ENCODE data around the gene HOTAIR. TPM values are rescaled to one million over a fixed set of nuclear protein-coding genes. Genes with fewer than 3 reads are reported as not detected.

HOTAIR gene
- total RNA-seq, 1 experiment from 2014 or later: not detected

GRCh38 chr12:53976823-53977595, 2.3 kb upstream of the HOTAIR start:
- H3K27ac ChIP-seq (ENCODE audit: insufficient read length, low read depth, low read length): no peak overlapping the region

More at GRCh38 chr12:53976823-53977595, 2.3 kb upstream of the HOTAIR start:
- H2BK5ac ChIP-seq (ENCODE audit: insufficient read length, low read length): no peak overlapping the region
- Mint-ChIP-seq H3K27me3 (ENCODE audit: low read depth) (peaks cover 100% of the 10 kb centered on the region), H3K4me1 (peaks cover 14 to 25% of the 10 kb centered on the region in 2 experiments), H3K4me3 (no peak overlapping the region), H3K9me3 (peaks cover 12 to 15% of the 10 kb centered on the region in 2 experiments; a peak in 4 of 5 replicates), H3K27ac (no peak overlapping the region), H3K36me3 (ENCODE audit: insufficient read depth in 1 of 3, low read depth in 3 of 3) (peaks cover 0 to 8% (median 2%) of the 10 kb centered on the region in 3 experiments; a peak in 3 of 7 replicates)
- no peak overlapping the region for H2AFZ ChIP-seq (ENCODE audit: low read length)
- no peak overlapping the region for H2BK20ac ChIP-seq (ENCODE audit: low read depth, low read length, poor library complexity, severe bottlenecking)
- no peak overlapping the region for H3K56ac ChIP-seq (ENCODE audit: insufficient read length, low read depth, low read length)
- no peaks in the 10 kb centered on the region for H3K4me1 ChIP-seq (ENCODE audit: insufficient read depth, low read length)
- no peak for TF ChIP-seq CTCF (conservative IDR thresholded peaks at IDR 0.05)
- no peak overlapping the region for H4K8ac ChIP-seq (replicated peaks; ENCODE audit: insufficient read length, low read depth, low read length)
- H3K4ac ChIP-seq (ENCODE audit: low read depth, low read length): no peak overlapping the region
- no peak overlapping the region for H3K9ac ChIP-seq (ENCODE audit: extremely low read depth, insufficient read length, low read length)
- no peak overlapping the region for H2BK12ac ChIP-seq (ENCODE audit: insufficient read length, low read depth, low read length)
- no peak for DNase-seq
- H3K23me2 ChIP-seq (ENCODE audit: insufficient read length, low read depth, low read length, poor library complexity, severe bottlenecking): no peaks in the 10 kb centered on the region
- H3K9me3 ChIP-seq (ENCODE audit: control insufficient read depth, low read depth, low read length): no peaks in the 10 kb centered on the region
- no peak overlapping the region for H4K5ac ChIP-seq (ENCODE audit: insufficient read length, low read depth, low read length)
- H3K23ac ChIP-seq (ENCODE audit: insufficient read length, low read depth, low read length): no peak overlapping the region
- H3K27me3 ChIP-seq (ENCODE audit: insufficient read depth, low read length): peaks cover 97% of the 10 kb centered on the region
- no peaks in the 10 kb centered on the region for H3K79me1 ChIP-seq (ENCODE audit: insufficient read depth, low read depth, low read length, poor library complexity, severe bottlenecking)
- no peak overlapping the region for H3K14ac ChIP-seq (ENCODE audit: insufficient read depth, low read length)
- no peak overlapping the region for H2BK120ac ChIP-seq (ENCODE audit: low read depth, low read length, poor library complexity, severe bottlenecking)
- H2BK15ac ChIP-seq (ENCODE audit: low read depth, low read length): no peak overlapping the region
- no peak overlapping the region for H3K18ac ChIP-seq (ENCODE audit: insufficient read length, low read depth, low read length)
- H4K91ac ChIP-seq (ENCODE audit: insufficient read length, low read depth, low read length): no peak overlapping the region
- no peak overlapping the region for H3T11ph ChIP-seq (ENCODE audit: low read length)
- no CpG with 5 or more reads among the region's 9 CpGs for WGBS (ENCODE audit: extremely low coverage, insufficient read length, low lambda C conversion rate)
- no peaks in the 10 kb centered on the region for H3K79me2 ChIP-seq (ENCODE audit: insufficient read depth, low read length)
- no peaks in the 10 kb centered on the region for H4K20me1 ChIP-seq (ENCODE audit: control insufficient read depth, insufficient read depth, insufficient read length)
- no peak overlapping the region for H2AK5ac ChIP-seq (ENCODE audit: insufficient read length, low read length)
- no peak overlapping the region for H3K4me2 ChIP-seq (ENCODE audit: insufficient read depth, insufficient read length, low read length)
